GM23338 (cell line): ENCODE results near the gene KRT222. TPM values are rescaled to one million over a fixed set of nuclear protein-coding genes. Genes with fewer than 3 reads are reported as not detected.

Experiments
- ATAC-seq: fragments of 200-7000 bp; cut with Tn5 transposase; 3 replicates; pipeline ENCODE4 v1.9.1; 2020
- DNase-seq: peaks from one replicate; pipeline ENCODE4 v3.0.0-alpha.2; 2015; ENCODE audit warnings: low spot score
- H2AFZ ChIP-seq: fragments of 200-600 bp; sonication (generic); 2 replicates; pipeline ENCODE4 v1.8.0; 2016; ENCODE audit warnings: antibody characterized with exemption, mild to moderate bottlenecking, moderate library complexity
- H3F3A ChIP-seq: fragments of 200-600 bp; sonication (generic); replicated peaks from 2 replicates; pipeline ENCODE4 v1.8.0; 2017; ENCODE audit warnings: antibody characterized with exemption, mixed run types, low read depth
- H3K27ac ChIP-seq: fragments of 200-600 bp; sonication (generic); 2 replicates; pipeline ENCODE4 v1.6.1; 2016; ENCODE audit warnings: low read depth
- H3K27me3 ChIP-seq: fragments of 200-600 bp; sonication (generic); 2 replicates; pipeline ENCODE4 v1.8.0; 2016; ENCODE audit warnings: mild to moderate bottlenecking, mixed run types, moderate library complexity; ENCODE audit not compliant: insufficient read depth
- H3K36me3 ChIP-seq: fragments of 200-600 bp; sonication (generic); 2 replicates; pipeline ENCODE4 v1.8.0; 2016; ENCODE audit warnings: mild to moderate bottlenecking; ENCODE audit not compliant: insufficient read depth
- H3K4me1 ChIP-seq: fragments of 200-600 bp; sonication (generic); 2 replicates; pipeline ENCODE4 v1.8.0; 2016; ENCODE audit warnings: mild to moderate bottlenecking, moderate library complexity; ENCODE audit not compliant: insufficient read depth
- H3K4me2 ChIP-seq: fragments of 200-600 bp; sonication (generic); 2 replicates; pipeline ENCODE4 v1.7.1; 2017; ENCODE audit warnings: mixed run types
- H3K4me3 ChIP-seq: fragments of 200-600 bp; sonication (generic); 2 replicates; pipeline ENCODE4 v1.6.1; 2016; ENCODE audit warnings: mixed run types
- H3K79me2 ChIP-seq: fragments of 200-600 bp; sonication (generic); replicated peaks from 2 replicates; pipeline ENCODE4 v1.8.0; 2017; ENCODE audit warnings: mild to moderate bottlenecking; ENCODE audit not compliant: insufficient read depth
- H3K9me2 ChIP-seq: fragments of 200-600 bp; sonication (generic); 2 replicates; pipeline ENCODE4 v1.8.0; 2017; ENCODE audit not compliant: insufficient read depth
- H4K20me1 ChIP-seq: fragments of 200-600 bp; sonication (generic); replicated peaks from 2 replicates; pipeline ENCODE4 v1.8.0; 2017; ENCODE audit warnings: mild to moderate bottlenecking; ENCODE audit not compliant: insufficient read depth
- H3K27ac Mint-ChIP-seq: 2 replicates; pipeline ENCODE4 v1.8.0; 2020; ENCODE audit warnings: inconsistent platforms, mild to moderate bottlenecking, moderate library complexity, mixed read lengths
- H3K27me3 Mint-ChIP-seq: 3 replicates; pipeline ENCODE4 v1.8.0; 2022; ENCODE audit warnings: low read depth, mild to moderate bottlenecking, moderate library complexity, mixed read lengths, inconsistent platforms; ENCODE audit not compliant: insufficient read depth, poor library complexity
- H3K36me3 Mint-ChIP-seq: 3 replicates; pipeline ENCODE4 v1.8.0; 2021; ENCODE audit warnings: low read depth, mild to moderate bottlenecking, inconsistent platforms, moderate library complexity, mixed read lengths
- H3K4me1 Mint-ChIP-seq: 3 replicates; pipeline ENCODE4 v1.8.0; 2020; ENCODE audit warnings: mild to moderate bottlenecking, inconsistent platforms, mixed read lengths
- H3K4me3 Mint-ChIP-seq: 3 replicates; pipeline ENCODE4 v1.8.0; 2021; ENCODE audit warnings: moderate library complexity, mild to moderate bottlenecking, inconsistent platforms, mixed read lengths
- H3K9me3 Mint-ChIP-seq: 3 replicates; pipeline ENCODE4 v1.8.0; 2020; ENCODE audit warnings: moderate library complexity, mild to moderate bottlenecking, inconsistent platforms, mixed read lengths
- CREB1 ChIP-seq: fragments of 250-450 bp; sonication (Bioruptor Pico); IDR thresholded peaks from 2 replicates; pipeline ENCODE4 v1.5.0; 2020; ENCODE audit warnings: low read depth, mild to moderate bottlenecking, moderate library complexity
- CTCF ChIP-seq, 2 experiments: fragments of 200-600 bp in 1 of 2; sonication (generic) in 1 of 2; conservative IDR thresholded peaks; 2 replicates each; pipeline versions ENCODE4 v1.5.1 to v1.6.1; 2016 to 2017; ENCODE audit warnings: antibody characterized with exemption in 2 of 2, low read depth in 2 of 2, mild to moderate bottlenecking in 2 of 2, moderate library complexity in 1 of 2
- EZH2phosphoT487 ChIP-seq: fragments of 200-600 bp; sonication (generic); IDR thresholded peaks from one replicate; pipeline ENCODE4 v1.8.1; 2018; ENCODE audit warnings: antibody characterized with exemption; ENCODE audit not compliant: unreplicated experiment
- JUNB ChIP-seq: IDR thresholded peaks from one replicate; pipeline ENCODE4 v1.6.1; 2016; ENCODE audit warnings: antibody characterized with exemption; ENCODE audit not compliant: unreplicated experiment
- NANOG ChIP-seq: IDR thresholded peaks from 2 replicates; pipeline ENCODE4 v1.6.1; 2016; ENCODE audit warnings: antibody characterized with exemption, borderline replicate concordance
- REST ChIP-seq: IDR thresholded peaks from one replicate; pipeline ENCODE4 v1.6.1; 2018; ENCODE audit warnings: antibody characterized with exemption; ENCODE audit not compliant: unreplicated experiment
- STAT1 ChIP-seq: IDR thresholded peaks from one replicate; pipeline ENCODE4 v1.6.1; 2016; ENCODE audit warnings: antibody characterized with exemption; ENCODE audit not compliant: unreplicated experiment
- ZNF114 ChIP-seq: fragments of 250-450 bp; sonication (Bioruptor Pico); IDR thresholded peaks from 2 replicates; pipeline ENCODE4 v1.5.0; 2020; ENCODE audit warnings: mild to moderate bottlenecking, moderate library complexity
- ZNF462 ChIP-seq: fragments of 250-450 bp; sonication (Bioruptor Pico); IDR thresholded peaks from 2 replicates; pipeline ENCODE4 v1.5.0; 2020; ENCODE audit warnings: mild to moderate bottlenecking, moderate library complexity
- polyA plus RNA-seq: library from polyadenylated mRNA; unstranded; fragments of >200 nt; fragmentation: Nextera tagmentation; extraction: Ambion mirVana; gene quantifications from 2 replicates; pipeline ENCODE4 v1.2.1, GENCODE V29; 2016
- total RNA-seq: library from RNA; depleted of rRNA; stranded (reverse); fragments of >200 nt; shearing (Covaris generic); gene quantifications from 2 replicates; pipeline ENCODE4 v1.2.3, GENCODE V29; 2014

The KRT222 gene
- total and polyA plus RNA-seq, 2 experiments from 2014 or later: not detected

GRCh38 chr17:40645291-40645690 is 19.7 kb downstream of the KRT222 start:
- Histone ChIP-seq H3K4me1 (peaks cover 6% of the 10 kb centered on the region; the same call in 1 of the 2 replicates), H3K27me3 (no peaks in the 10 kb centered on the region), H3K9me2 (no peaks in the 10 kb centered on the region), H3K4me3 (no peak overlapping the region), H3K79me2 (peaks cover 69% of the 10 kb centered on the region), H4K20me1 (no peaks in the 10 kb centered on the region), H3K4me2 (no peak overlapping the region), H3K36me3 (peaks cover 19% of the 10 kb centered on the region), H3F3A (no peaks in the 10 kb centered on the region), H2AFZ (no peak overlapping the region), H3K27ac (no peak overlapping the region)
- DNase-seq (no peak), ATAC-seq (no peak)
- Mint-ChIP-seq H3K27me3 (no peaks in the 10 kb centered on the region), H3K36me3 (peaks cover 41% of the 10 kb centered on the region), H3K27ac (no peak overlapping the region), H3K9me3 (no peaks in the 10 kb centered on the region), H3K4me1 (peaks cover 8% of the 10 kb centered on the region; the same call in 2 of the 3 replicates), H3K4me3 (no peak overlapping the region)
- no peak for TF ChIP-seq EZH2phosphoT487
- no peak for TF ChIP-seq CTCF (conservative IDR thresholded peaks at IDR 0.05; ENCODE audit: low read depth in 2 of 2)
- TF ChIP-seq ZNF114 (CRISPR knock-in tag): no peak
- TF ChIP-seq ZNF462 (CRISPR knock-in tag): no peak
- no peak for TF ChIP-seq CREB1 (CRISPR knock-in tag)
- no peak for TF ChIP-seq REST
- TF ChIP-seq STAT1: no peak
- TF ChIP-seq NANOG: no peak
- TF ChIP-seq JUNB: no peak
